ENCODE measurements around the gene CTXN1.
"Not testable (repeated sequence)": the region's sequence is repeated elsewhere in the genome, so short reads cannot be mapped to it uniquely, and the experiment has no call there.

The CTXN1 gene

DNA sequence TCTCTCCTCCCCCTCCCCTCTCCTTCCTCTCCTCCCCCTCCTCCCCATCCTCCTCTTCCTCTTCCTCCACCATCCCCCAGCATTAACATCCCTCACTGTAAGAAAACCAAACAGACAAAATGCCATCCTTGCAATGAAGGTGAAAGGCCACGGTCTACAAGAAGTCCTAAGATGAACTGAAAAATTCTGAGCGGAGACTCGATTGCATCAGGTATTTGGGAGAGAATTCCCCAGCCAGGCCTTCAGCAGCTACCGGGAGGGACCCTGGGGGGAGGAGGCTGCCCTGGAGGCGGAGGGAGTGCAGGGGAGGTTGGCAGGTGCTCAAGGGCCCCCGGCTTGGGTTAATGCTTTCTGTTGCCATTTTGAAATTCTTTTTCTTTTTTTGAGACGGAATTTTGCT lies 27.6 kb upstream of the CTXN1 start:
- no peak for DNase-seq
- intact Hi-C loops (cut with DNase I) = no loop called here

DNA sequence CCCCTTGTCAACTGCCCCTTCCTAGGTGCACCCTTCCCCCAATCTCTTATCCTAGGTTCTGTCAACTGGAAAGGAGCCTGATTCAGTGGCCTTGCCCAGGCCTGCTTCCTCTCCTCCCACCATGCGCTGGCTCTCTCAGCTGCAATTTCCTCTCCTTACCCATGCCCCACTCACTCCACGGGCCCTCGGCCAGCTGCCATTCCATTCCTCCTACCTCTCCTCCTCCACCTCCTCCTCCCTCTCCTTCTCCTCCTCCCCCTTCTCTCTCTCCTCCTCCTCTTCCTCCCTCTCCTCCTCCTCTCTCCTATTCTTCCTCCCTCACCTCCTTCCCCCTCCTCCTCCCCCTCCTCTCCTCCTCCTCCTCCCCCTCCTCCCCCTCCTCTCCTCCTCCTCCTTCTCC lies 27.1 kb upstream of the CTXN1 start:
- intact Hi-C loops (cut with DNase I) = no loop called here
- DNase-seq = no peak

GRCh38 chr19:7947939-7948338 lies 22.0 kb upstream of the CTXN1 start:
- DNase-seq = peak in 1 of 10 donors; percentile 5
- intact Hi-C loops (cut with DNase I) = loop anchor here (10.0 kb wide), 1 partner anchor 207 kb away; no protein-coding TSS in a partner anchor

DNA sequence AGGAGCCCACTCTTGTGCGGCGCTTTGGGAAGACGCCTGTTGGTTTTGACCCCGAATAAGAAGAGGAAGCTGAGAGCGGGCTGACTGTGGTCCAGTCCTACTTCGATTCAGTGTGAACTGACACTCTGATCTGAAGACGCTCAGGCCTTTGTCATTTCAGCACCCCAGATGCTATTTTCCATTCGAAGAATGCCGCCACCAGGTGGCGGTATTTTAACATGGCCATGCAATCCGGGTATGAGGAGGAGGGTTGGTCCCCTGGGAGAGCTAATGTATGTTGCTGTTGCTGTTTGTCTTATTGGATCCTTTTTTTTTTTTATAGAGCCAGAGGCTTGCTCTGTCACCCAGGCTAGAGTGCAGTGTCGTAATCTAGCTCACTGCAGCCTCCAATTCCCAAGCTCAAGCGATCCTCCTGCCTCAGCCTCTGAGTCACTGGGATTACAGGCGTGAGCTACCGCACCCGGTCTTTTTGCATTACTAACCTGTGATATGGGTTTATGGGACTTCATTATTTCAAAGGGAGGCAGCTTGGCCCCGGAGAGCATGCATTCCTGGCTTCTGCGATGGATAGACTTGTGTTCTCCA lies 18.3 kb upstream of the CTXN1 start:
- peak; percentile 71 to 97 (median 85) for DNase-seq
- intact Hi-C loops (cut with DNase I) = loop anchor here (5.0 to 10.0 kb wide), 2 partner anchors 211 to 308 kb away; no protein-coding TSS in a partner anchor

DNA sequence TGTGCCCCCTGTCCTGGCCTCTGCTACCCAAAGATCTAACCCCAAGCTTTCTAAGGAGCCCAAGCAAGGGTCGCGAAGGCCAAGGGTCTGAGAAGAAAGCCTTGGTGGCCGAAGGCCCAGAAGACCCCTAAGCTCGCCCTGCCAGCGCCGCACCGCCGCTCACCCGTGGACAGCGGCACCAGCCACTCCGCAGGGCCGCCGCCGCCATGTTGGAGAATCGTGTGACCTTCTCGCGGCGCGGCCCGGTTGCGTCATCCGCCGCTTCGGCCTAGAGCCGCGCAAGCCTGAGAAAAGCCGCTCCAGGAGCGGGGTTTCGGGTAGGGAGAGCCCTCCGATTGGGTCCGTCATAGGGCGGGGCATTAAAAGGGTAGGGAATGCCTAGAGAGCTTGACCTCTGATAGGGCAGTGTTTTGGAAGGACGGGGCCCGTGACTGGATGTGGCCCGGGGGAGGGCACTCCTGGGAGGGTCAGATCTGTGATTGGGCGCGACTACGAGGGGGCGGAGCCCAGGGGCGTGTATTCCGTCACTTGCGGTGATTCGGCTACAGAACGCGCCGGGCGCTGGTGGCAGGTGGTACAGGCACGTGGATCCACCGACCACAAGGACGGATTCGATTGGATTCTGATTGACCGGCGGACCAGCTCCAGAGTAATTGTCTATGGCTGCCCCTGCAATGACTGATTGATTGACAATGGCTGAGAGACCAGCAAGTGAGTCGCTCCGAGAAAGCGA lies 17.7 kb upstream of the CTXN1 start, which contains the start of gene TIMM44:
TSS of gene TIMM44 (minus strand) at position 223 of the 733 bp plus-strand sequence. CDS start at position 208, 15 bp downstream.
- intact Hi-C loops (cut with DNase I) = loop anchor here (1.0 to 10.0 kb wide), 3 partner anchors 62 to 309 kb away; partner anchors contain the start of gene ELAVL1
- peak; percentile 98 to 100 (median 100) for DNase-seq

DNA sequence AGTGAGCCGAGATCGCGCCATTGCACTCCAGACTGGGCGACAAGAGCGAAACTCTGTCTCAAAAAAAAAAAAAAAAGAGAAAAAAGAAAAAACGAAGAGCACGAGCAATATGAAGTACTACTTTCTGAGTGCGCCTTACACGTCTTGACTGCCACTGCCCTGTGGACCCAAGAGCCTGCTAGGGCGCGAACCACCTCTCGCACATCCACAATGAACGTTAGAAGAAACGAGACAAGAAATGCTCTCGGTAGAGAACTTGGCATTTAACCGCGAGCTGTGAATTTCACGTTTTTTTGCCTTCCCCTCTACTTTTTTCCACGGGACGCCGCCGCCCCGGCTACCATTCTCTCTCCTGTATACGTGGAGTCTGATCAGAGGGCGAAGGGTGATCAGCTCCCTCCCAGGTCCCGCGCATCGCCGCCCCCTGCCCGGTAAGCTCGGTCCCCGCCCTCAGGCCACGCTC lies 17.1 kb upstream of the CTXN1 start:
- intact Hi-C loops (cut with DNase I) = loop anchor here (1.0 to 10.0 kb wide), 3 partner anchors 62 to 309 kb away; partner anchors contain the start of gene ELAVL1
- peak in 1 of 10 donors; percentile 62 for DNase-seq

- peak in 1 of 10 donors; percentile 33 for DNase-seq
- intact Hi-C loops (cut with DNase I) = loop anchor here (5.0 to 10.0 kb wide), 2 partner anchors 213 to 310 kb away; no protein-coding TSS in a partner anchor
Observed at GRCh38 chr19:7941895-7942596, 16.1 kb upstream of the CTXN1 start.

DNA sequence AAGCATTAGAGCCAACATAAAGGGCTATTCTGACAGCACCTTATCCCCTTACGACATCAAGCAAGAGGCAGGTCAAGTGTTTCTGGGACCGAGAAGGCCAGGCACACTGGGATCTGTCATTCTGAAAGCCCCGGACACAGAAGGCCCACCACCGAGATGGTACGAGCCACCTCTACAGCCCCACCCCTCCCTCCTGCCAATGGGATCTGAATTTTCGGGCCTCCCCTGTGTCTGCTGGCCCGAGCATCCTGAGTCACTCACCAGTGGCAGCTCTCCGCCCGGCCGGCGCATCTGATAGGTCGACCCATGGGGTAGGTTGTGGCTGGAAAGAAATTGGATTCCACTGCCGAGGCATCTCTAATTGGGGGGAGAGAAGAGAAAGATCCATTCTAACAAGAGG lies 14.9 kb upstream of the CTXN1 start:
- peak in 1 of 10 donors; percentile 76 for DNase-seq
- intact Hi-C loops (cut with DNase I) = loop anchor here (5.0 to 10.0 kb wide), 2 partner anchors 214 to 311 kb away; no protein-coding TSS in a partner anchor

DNA sequence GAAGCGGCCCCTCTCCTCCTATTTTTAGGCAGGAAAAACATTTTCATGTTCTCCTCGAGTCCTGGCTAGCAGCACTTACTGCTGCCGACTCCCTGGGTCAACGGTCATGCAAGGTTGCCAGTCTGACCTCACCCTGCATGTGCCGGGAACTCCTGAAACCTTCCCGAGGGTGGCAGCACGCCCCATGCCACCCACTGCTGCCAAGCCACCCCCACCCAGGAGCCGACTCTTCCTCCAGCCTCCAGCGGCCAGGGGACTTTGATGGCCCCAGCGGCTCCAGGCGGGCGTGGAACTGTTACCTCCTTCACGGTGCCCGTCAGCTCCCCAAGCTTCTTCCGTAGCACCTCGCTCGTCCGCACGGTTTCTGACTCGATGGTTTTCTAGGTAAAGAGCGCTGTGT lies 8.8 kb upstream of the CTXN1 start:
- intact Hi-C loops (cut with DNase I) = no loop called here
- DNase-seq = peak in 1 of 10 donors; percentile 83

DNA sequence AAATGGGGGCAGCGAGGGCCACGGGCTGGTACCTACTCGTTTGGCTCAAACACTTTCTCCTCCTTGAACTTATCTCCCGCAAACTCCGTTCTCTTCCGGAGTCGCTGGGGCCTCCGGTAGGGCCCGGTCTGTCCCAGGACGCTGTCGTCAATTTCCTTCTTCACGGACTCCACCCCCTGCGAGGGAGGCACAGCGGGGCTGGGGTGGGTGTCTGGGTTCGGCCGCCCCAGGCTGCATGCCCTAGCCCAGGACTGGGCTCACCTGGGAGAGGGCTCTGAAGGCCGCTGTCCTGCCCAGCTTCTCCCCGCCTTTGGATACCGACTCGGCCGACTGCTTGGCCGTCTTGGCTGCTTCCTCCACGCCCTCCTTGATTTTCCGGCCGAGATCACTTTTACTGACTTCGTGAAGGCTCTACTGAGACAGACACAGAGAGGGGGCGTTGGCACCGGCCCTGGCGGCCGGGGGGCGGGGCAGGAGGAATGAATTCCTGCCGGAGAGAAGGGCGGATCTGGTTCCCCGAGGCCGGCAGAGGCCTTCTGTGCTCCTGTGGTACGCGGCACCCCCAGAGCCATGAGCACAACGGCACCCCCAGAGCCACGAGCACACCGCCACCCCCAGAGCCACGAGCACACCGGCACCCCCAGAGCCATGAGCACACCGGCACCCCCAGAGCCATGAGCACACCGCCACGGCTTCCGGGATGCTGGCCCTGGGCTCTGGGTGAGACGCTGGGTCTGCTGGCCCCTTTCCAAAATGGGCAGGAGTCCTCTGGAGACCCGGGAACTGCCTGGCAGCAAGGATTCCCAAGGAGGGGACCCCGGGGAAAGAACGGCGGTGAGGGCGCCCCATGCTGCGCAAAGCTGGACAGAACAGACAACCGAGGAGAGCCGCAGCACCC lies 8.1 kb upstream of the CTXN1 start:
- peak in 1 of 10 donors; percentile 71 for DNase-seq
- intact Hi-C loops (cut with DNase I) = no loop called here

DNA sequence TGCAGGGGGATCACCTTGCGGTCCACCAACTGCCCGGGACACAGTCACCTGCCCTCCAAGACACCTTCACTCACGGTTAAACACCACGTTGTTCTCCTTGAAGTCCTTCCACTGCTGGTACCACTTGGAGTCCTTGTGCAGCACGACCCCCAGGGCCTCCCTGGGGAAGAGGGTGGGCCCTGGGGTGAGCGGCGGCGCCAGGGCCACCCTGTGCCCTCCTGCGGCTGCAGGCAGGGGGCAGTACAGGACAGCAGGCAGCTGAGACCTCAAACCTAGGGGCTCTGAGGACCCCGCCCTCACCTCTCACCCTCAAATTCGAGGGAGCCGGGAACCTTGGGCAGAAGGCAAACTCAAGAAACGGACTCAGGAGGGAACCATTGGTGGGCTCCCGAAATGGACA lies 7.5 kb upstream of the CTXN1 start:
- intact Hi-C loops (cut with DNase I) = no loop called here
- DNase-seq = peak in 1 of 10 donors; percentile 81

DNA sequence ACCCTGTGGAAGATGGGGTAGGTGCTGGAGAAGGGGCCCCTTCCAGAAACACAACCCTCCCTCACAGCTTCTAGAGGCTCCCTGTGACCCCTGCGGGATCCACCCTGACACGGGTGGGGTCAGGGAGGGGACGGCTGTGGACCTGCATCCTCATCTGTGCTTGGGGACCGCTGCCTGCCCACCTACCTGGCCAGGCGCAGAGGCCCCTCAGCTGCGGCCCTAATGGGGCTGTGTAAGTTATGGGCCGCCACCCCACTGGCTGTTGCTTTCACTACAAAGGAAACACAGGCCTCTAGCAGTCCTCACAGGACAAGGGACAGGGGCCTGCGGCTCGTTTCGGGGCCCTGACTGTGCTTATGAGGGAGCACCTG lies 7.0 kb upstream of the CTXN1 start:
- intact Hi-C loops (cut with DNase I) = no loop called here
- DNase-seq = peak in 1 of 10 donors; percentile 66

GRCh38 chr19:7932276-7932929 lies 6.5 kb upstream of the CTXN1 start:
- intact Hi-C loops (cut with DNase I) = no loop called here

DNA sequence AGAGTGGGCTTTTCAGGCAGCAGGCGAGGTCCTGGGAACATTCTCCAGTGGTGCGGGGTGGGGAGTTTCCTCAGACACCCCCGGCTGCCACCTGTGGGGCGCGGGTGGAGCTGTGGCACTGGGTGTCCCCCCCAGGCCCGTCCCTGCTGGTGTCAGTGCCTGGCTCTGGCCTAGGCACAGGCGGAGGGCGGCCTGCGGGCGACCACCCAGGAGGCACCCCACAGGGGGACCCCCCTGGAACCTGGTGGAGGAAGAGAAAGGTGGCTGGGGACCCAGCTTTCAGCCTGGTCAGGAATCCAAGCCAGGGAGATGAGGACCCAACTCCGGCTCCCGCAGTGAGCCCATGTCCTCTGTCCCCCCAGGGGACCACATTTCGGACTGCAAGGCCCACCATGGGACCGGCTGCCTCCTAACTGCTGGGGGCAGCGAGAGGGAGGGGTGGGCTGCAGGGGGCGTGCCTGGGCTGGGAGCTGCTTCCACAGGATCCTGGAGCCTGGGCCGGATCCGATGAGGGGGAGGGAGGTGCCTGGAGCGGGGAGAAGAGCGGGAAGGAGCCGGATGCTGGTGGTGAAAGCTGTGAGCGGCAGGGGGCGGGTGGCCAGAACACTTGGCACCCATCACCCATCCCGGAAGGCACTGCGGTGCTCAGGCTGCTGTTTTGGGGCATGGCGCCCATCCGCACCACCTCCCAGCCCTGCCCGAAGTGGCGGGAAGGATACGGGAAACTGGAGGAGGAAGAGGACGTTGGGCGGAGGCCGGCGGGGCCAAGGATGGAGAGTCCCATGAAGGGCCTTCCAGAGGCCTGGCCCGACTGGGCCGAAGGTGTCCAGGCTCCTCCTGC lies 5.5 kb upstream of the CTXN1 start:
- intact Hi-C loops (cut with DNase I) = no loop called here
- peak in 6 of 10 donors; percentile 40 to 94 (median 60) for DNase-seq

More at GRCh38 chr19:7932276-7932929, 6.5 kb upstream of the CTXN1 start:
- peak in 1 of 10 donors; percentile 66 for DNase-seq

- DNase-seq = peak in 1 of 10 donors; percentile 57
- intact Hi-C loops (cut with DNase I) = no loop called here
Observed at GRCh38 chr19:7930765-7931164, 4.8 kb upstream of the CTXN1 start.

DNA sequence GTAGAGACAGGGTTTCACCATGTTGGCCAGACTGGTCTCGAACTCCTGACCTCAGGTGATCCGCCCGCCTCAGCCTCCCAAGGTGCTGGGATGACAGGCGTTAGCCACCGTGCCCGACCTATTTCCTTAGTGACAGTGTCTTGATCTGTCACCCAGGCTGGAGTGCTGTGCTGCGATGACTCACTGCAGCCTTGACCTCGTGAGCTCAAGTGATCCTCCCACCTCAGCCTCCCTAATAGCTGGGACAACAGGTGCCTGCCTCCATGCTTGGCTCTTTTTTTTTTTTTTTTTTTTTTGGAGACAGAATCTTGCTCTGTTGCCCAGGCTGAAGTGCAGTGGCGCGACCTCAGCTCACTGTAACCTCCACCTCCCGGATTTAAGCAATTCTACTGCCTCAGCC lies 4.1 kb upstream of the CTXN1 start:
- DNase-seq; intact Hi-C loops (cut with DNase I): not testable (repeated sequence)

DNA sequence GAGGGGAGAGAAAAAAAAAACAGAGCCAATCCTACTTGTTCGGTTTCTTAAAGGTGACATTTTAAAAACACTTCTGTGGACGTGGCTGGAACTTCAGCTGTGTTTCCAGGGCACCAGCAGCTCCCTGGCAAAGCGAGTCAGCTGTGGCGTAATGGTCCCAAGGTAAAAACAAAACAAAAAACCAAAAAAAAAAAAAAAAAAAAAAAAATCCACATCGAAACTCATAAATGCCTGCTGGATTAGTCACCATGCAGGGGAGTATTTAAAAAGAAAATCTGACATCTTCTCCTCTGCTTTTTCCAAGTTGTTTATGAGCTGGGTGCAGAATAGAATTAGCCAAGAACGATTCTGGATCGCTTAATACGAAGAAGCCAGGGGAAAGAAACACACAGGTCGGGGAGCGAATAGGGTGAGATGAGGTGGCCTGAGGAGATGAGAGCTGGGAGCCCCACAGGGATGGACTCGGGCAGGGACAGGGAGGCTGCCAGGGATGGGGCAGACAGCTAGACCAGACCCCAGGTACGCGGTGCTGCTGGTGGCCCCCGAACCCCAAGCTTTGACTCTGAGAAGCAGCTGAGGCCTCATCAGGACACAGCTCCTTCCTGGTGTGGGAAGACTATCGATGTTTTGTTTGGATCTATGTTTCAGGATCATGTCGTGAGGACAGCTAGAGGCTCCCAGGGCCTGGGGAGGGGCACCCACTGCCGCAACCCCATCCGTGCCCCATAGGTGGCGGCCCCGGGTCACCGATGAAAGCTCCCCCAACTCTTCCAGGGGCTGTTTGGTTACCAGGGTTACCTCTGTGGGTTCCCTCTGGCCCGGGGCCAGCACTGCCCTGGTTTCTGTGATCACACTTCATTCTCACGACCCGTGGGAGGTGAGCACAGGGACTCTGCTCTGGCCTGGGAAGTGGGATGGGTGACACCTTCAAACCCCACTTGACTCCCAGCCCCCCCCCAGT lies 3.1 kb upstream of the CTXN1 start:
- DNase-seq = peak in 2 of 10 donors; percentile 82 to 84
- intact Hi-C loops (cut with DNase I) = no loop called here

Data from posterior cingulate gyrus (tissue), 11 donors.